Hepatocyte (in vitro differentiated cells): ENCODE measurements around the gene XRCC4. TPM values are rescaled to one million over a fixed set of nuclear protein-coding genes. Genes with fewer than 3 reads are reported as not detected.

ENCODE experiments used
- DNase-seq: peaks from one replicate; pipeline ENCODE4 v3.0.0-alpha.2; 2016; ENCODE audit warnings: low spot score
- H2AFZ ChIP-seq: fragments of 200-600 bp; sonication (generic); 2 replicates; pipeline ENCODE4 v1.6.0; 2016; ENCODE audit warnings: antibody characterized with exemption, mild to moderate bottlenecking
- H3K27ac ChIP-seq: fragments of 200-600 bp; sonication (generic); 2 replicates; pipeline ENCODE4 v1.5.1; 2016; ENCODE audit warnings: mild to moderate bottlenecking
- H3K27me3 ChIP-seq: fragments of 200-600 bp; sonication (generic); 2 replicates; pipeline ENCODE4 v1.6.1; 2016
- H3K36me3 ChIP-seq: fragments of 200-600 bp; sonication (generic); replicated peaks from 2 replicates; pipeline ENCODE4 v1.5.1; 2016; ENCODE audit warnings: low read depth; ENCODE audit not compliant: insufficient read depth
- H3K4me1 ChIP-seq: fragments of 200-600 bp; sonication (generic); 2 replicates; pipeline ENCODE4 v1.5.1; 2016; ENCODE audit warnings: mild to moderate bottlenecking, moderate library complexity; ENCODE audit not compliant: insufficient read depth
- H3K4me2 ChIP-seq: fragments of 200-600 bp; sonication (generic); 2 replicates; pipeline ENCODE4 v1.6.0; 2016
- H3K4me3 ChIP-seq: fragments of 200-600 bp; sonication (generic); 2 replicates; pipeline ENCODE4 v1.5.1; 2016; ENCODE audit warnings: mild to moderate bottlenecking
- H3K79me2 ChIP-seq: fragments of 200-600 bp; sonication (generic); 2 replicates; pipeline ENCODE4 v1.6.0; 2017; ENCODE audit warnings: mild to moderate bottlenecking
- H3K9me2 ChIP-seq: fragments of 200-600 bp; sonication (generic); replicated peaks from 2 replicates; pipeline ENCODE4 v1.6.0; 2017; ENCODE audit warnings: mild to moderate bottlenecking; ENCODE audit not compliant: insufficient read depth
- H3K9me3 ChIP-seq: fragments of 200-600 bp; sonication (generic); 2 replicates; pipeline ENCODE4 v1.5.1; 2016; ENCODE audit warnings: low read depth, mild to moderate bottlenecking
- H4K20me1 ChIP-seq: fragments of 200-600 bp; sonication (generic); 2 replicates; pipeline ENCODE4 v1.6.0; 2016; ENCODE audit warnings: mild to moderate bottlenecking; ENCODE audit not compliant: insufficient read depth, poor library complexity, severe bottlenecking
- EZH2 ChIP-seq: fragments of 200-600 bp; sonication (generic); IDR thresholded peaks from 2 replicates; pipeline ENCODE4 v1.6.1; 2016; ENCODE audit warnings: antibody characterized with exemption, mild to moderate bottlenecking, borderline replicate concordance
- EZH2phosphoT487 ChIP-seq: fragments of 200-600 bp; sonication (generic); IDR thresholded peaks from one replicate; pipeline ENCODE4 v1.6.1; 2018; ENCODE audit warnings: antibody characterized with exemption, mild to moderate bottlenecking, low read depth, moderate library complexity; ENCODE audit not compliant: unreplicated experiment, severe bottlenecking
- WGBS: methylation state at CpG from one replicate; pipeline ENCODE4 v1.1.6; 2016; ENCODE audit warnings: low lambda C conversion rate; ENCODE audit errors: missing lambda C conversion rate; 5-methylcytosine and 5-hydroxymethylcytosine counted together
- polyA plus RNA-seq: library from polyadenylated mRNA; unstranded; fragments of >200 nt; fragmentation: Nextera tagmentation; extraction: Ambion mirVana; gene quantifications from 2 replicates; pipeline ENCODE4 v1.2.1, GENCODE V29; 2016
- total RNA-seq: library from RNA; depleted of rRNA; stranded (reverse); fragments of >200 nt; gene quantifications from 2 replicates; pipeline ENCODE4 v1.2.3, GENCODE V29; 2014
- TF ChIP-seq, protein P1 (sequence below): fragments of 200-600 bp; sonication (generic); IDR thresholded peaks from 2 replicates; pipeline ENCODE4 v1.5.1; 2016; ENCODE audit warnings: antibody characterized with exemption, mild to moderate bottlenecking; ENCODE audit not compliant: poor library complexity

The XRCC4 gene
- total and polyA plus RNA-seq, 2 experiments from 2014 or later = 12.7 to 21.5 TPM

DNA sequence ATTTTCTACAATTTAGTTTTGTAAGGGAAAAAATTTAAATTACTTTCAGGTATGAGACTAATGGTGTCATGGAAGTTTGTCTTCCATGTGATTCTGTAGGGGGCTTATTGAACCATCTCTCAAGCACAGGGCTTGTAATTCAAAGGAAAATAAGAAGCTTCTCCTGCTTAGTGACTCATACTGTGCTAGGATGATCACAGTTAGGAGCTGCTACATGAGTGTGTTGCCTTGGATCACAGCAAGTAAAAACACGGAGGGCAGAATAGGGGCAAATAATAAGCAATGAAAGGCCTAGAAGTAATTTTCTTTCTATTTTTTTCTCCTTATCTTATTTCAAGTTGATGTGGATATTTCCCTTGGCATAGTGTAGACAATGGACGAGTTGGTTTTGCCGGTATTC is 29.1 kb upstream of the XRCC4 start:
- Histone ChIP-seq H3K4me1 (peaks cover 15% of the 10 kb centered on the region), H3K36me3 (no peaks in the 10 kb centered on the region), H3K4me2 (no peak overlapping the region), H3K27me3 (no peaks in the 10 kb centered on the region), H3K9me3 (no peaks in the 10 kb centered on the region), H3K27ac (no peak overlapping the region), H3K4me3 (no peak overlapping the region), H3K79me2 (no peaks in the 10 kb centered on the region), H4K20me1 (no peaks in the 10 kb centered on the region), H2AFZ (no peak overlapping the region), H3K9me2 (no peaks in the 10 kb centered on the region)
- TF ChIP-seq, protein P1, sequence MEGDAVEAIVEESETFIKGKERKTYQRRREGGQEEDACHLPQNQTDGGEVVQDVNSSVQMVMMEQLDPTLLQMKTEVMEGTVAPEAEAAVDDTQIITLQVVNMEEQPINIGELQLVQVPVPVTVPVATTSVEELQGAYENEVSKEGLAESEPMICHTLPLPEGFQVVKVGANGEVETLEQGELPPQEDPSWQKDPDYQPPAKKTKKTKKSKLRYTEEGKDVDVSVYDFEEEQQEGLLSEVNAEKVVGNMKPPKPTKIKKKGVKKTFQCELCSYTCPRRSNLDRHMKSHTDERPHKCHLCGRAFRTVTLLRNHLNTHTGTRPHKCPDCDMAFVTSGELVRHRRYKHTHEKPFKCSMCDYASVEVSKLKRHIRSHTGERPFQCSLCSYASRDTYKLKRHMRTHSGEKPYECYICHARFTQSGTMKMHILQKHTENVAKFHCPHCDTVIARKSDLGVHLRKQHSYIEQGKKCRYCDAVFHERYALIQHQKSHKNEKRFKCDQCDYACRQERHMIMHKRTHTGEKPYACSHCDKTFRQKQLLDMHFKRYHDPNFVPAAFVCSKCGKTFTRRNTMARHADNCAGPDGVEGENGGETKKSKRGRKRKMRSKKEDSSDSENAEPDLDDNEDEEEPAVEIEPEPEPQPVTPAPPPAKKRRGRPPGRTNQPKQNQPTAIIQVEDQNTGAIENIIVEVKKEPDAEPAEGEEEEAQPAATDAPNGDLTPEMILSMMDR = no peak
- TF ChIP-seq EZH2phosphoT487 = no peak
- no peak for TF ChIP-seq EZH2
- 88% methylated on average over 3 of the region's 3 CpGs for WGBS
- no peak for DNase-seq

DNA sequence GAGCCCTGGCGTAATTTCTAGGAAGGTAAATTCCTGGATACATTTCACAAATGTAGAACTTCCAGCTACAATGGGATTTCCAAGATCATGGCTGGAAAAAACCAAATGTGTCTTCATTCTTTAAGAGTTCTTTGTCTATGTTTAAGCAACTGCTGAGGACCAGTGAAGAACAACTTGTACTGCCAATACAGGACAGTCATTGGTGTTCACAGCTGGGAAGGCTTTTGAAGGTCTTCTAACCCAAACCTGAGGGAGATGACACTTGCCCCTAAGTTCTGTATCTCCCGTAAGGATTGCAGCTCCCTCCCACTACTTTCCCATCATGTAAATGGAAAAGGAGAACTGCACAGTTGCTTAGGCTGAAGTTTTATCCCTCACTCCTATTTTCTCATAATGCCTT is 28.5 kb upstream of the XRCC4 start:
- 98% methylated on average over 2 of the region's 2 CpGs for WGBS
- Histone ChIP-seq H3K27me3 (no peaks in the 10 kb centered on the region), H3K9me3 (no peaks in the 10 kb centered on the region), H3K27ac (no peak overlapping the region), H3K4me2 (no peak overlapping the region), H3K9me2 (no peaks in the 10 kb centered on the region), H4K20me1 (no peaks in the 10 kb centered on the region), H3K4me1 (peaks cover 15% of the 10 kb centered on the region), H2AFZ (no peak overlapping the region), H3K36me3 (no peaks in the 10 kb centered on the region), H3K4me3 (no peak overlapping the region), H3K79me2 (no peaks in the 10 kb centered on the region)
- TF ChIP-seq EZH2 (no peak), EZH2phosphoT487 (no peak)
- TF ChIP-seq, protein P1 = no peak
- no peak for DNase-seq

DNA sequence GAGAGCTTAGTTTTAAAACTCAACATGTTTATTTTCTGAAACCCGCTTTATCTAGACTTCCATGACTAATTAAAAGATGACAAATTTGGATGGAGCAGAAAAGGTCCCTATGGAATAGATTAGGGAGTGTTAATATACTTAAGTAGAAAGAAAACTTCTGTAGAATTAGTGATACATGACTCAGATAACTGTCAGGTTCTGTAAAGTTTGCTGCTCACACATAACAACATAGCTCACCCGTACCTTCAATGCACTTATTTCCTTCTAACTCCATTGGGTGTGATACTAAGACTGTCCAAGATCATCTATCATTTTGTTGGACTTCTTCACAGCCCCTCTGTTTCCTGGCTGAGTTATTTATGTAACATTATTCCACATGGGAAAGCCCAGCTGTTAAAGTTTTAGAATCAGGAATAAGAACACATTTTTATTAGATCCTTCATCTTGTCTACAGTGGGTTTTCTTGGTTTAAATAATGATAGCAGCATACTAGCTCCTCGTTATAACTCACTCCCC is 27.9 kb upstream of the XRCC4 start:
- Histone ChIP-seq H3K79me2 (no peaks in the 10 kb centered on the region), H3K36me3 (no peaks in the 10 kb centered on the region), H2AFZ (no peak overlapping the region), H3K27ac (no peak overlapping the region), H3K9me2 (no peaks in the 10 kb centered on the region), H3K27me3 (no peaks in the 10 kb centered on the region), H4K20me1 (no peaks in the 10 kb centered on the region), H3K4me3 (no peak overlapping the region), H3K4me2 (no peak overlapping the region), H3K4me1 (peaks cover 15% of the 10 kb centered on the region), H3K9me3 (no peaks in the 10 kb centered on the region)
- no peak for TF ChIP-seq EZH2phosphoT487
- no peak for TF ChIP-seq EZH2
- TF ChIP-seq, protein P1 = no peak
- 80% methylated on average over 3 of the region's 3 CpGs for WGBS
- DNase-seq = no peak
